Measurements from ENCODE around the gene NXF1.
"Not testable (repeated sequence)": the region's sequence is repeated elsewhere in the genome, so short reads cannot be mapped to it uniquely, and the experiment has no call there.

The NXF1 gene

GRCh38 chr11:62787005-62787759 lies 18.1 kb downstream of the NXF1 start, which contains the start of gene TMEM179B:
TSS of gene TMEM179B (plus strand) at chr11:62787402. CDS start at chr11:62787432, 30 bp downstream.
- peak; percentile 98 for DNase-seq (ENCODE audit: low read depth, low spot score)

- peak; percentile 49 for DNase-seq (ENCODE audit: low read depth, low spot score)
Observed at GRCh38 chr11:62786318-62787004, 18.8 kb downstream of the NXF1 start.

- DNase-seq (ENCODE audit: low read depth, low spot score): no peak
Observed at GRCh38 chr11:62782753-62783152, 22.5 kb downstream of the NXF1 start.

GRCh38 chr11:62778441-62778840 lies 26.8 kb downstream of the NXF1 start:
- DNase-seq (ENCODE audit: low read depth, low spot score): no peak

GRCh38 chr11:62777389-62777788 lies 27.9 kb downstream of the NXF1 start:
- no peak for DNase-seq (ENCODE audit: low read depth, low spot score)

GRCh38 chr11:62775646-62776045 lies 29.6 kb downstream of the NXF1 start:
- no peak for DNase-seq (ENCODE audit: low read depth, low spot score)

- DNase-seq (ENCODE audit: low read depth, low spot score): no peak
Observed at GRCh38 chr11:62774407-62774806, 30.8 kb downstream of the NXF1 start.

- DNase-seq (ENCODE audit: low read depth, low spot score): peak; percentile 83
Observed at GRCh38 chr11:62771144-62772021, 33.9 kb downstream of the NXF1 start, which contains the start of gene TAF6L. TSS of gene TAF6L (plus strand) at chr11:62771396. CDS start at chr11:62775784, 4,388 bp downstream.

- DNase-seq (ENCODE audit: low read depth, low spot score): no peak
Observed at GRCh38 chr11:62770778-62771143, 34.5 kb downstream of the NXF1 start.

- not testable (repeated sequence) for DNase-seq (ENCODE audit: low read depth, low spot score)
Observed at GRCh38 chr11:62760867-62761227, 44.4 kb downstream of the NXF1 start.

GRCh38 chr11:62757846-62758788 lies 47.1 kb downstream of the NXF1 start:
- DNase-seq (ENCODE audit: low read depth, low spot score): no peak

- no peak for DNase-seq (ENCODE audit: low read depth, low spot score)
Observed at GRCh38 chr11:62755086-62755615, 50.1 kb downstream of the NXF1 start.

GRCh38 chr11:62753736-62754603 lies 51.3 kb downstream of the NXF1 start, which contains the start of gene ZBTB3:
TSS of gene ZBTB3 (minus strand) at chr11:62754160. CDS start at chr11:62753664, 496 bp downstream.
- peak; percentile 89 for DNase-seq (ENCODE audit: low read depth, low spot score)

GRCh38 chr11:62752994-62753735 lies 52.1 kb downstream of the NXF1 start:
- DNase-seq (ENCODE audit: low read depth, low spot score): no peak

GRCh38 chr11:62752177-62752785 lies 53.0 kb downstream of the NXF1 start:
- no peak for DNase-seq (ENCODE audit: low read depth, low spot score)

- DNase-seq (ENCODE audit: low read depth, low spot score): not testable (repeated sequence)
Observed at GRCh38 chr11:62749931-62750330, 55.3 kb downstream of the NXF1 start.

- DNase-seq (ENCODE audit: low read depth, low spot score): no peak
Observed at GRCh38 chr11:62747475-62748160, 57.6 kb downstream of the NXF1 start.
